K562 (cell line): ENCODE measurements around the gene DKKL1. TPM values are rescaled to one million over a fixed set of nuclear protein-coding genes. Genes with fewer than 3 reads are reported as not detected.

Experiments
- ARID2 ChIP-seq: fragments of 450-650 bp; IDR thresholded peaks from 2 replicates; pipeline ENCODE4 v1.6.1; 2017; ENCODE audit warnings: antibody characterized with exemption, mild to moderate bottlenecking
- CEBPG ChIP-seq, 3 experiments: fragments of 200-800 bp in 1 of 3; sonication (Bioruptor generic) in 1 of 3; sonication (generic) in 1 of 3; formaldehyde crosslinking in 1 of 3; IDR thresholded peaks in 2 of 3; conservative IDR thresholded peaks in 1 of 3; 2 replicates each; pipeline versions ENCODE4 v1.6.1 to v1.8.0; 2016 to 2022; ENCODE audit warnings: missing compliant biosample characterization in 2 of 3, missing genetic modification characterization in 2 of 3, mild to moderate bottlenecking in 1 of 3, missing genetic modification reagents in 1 of 3
- CSDE1 ChIP-seq, 2 experiments: fragments of 450-650 bp; IDR thresholded peaks; 2 replicates each; pipeline ENCODE4 v1.6.1; 2016; ENCODE audit warnings: mild to moderate bottlenecking in 1 of 2
- DDX20 ChIP-seq: fragments of 450-650 bp; IDR thresholded peaks from 2 replicates; pipeline ENCODE4 v1.6.1; 2016; ENCODE audit warnings: missing genetic modification characterization, low read depth, mild to moderate bottlenecking, missing compliant biosample characterization, moderate library complexity
- GABPB1 ChIP-seq: sonication (generic); formaldehyde crosslinking; IDR thresholded peaks from 2 replicates; pipeline ENCODE4 v1.8.0; 2022; ENCODE audit warnings: mild to moderate bottlenecking, missing genetic modification reagents
- HLTF ChIP-seq: fragments of 450-650 bp; IDR thresholded peaks from 2 replicates; pipeline ENCODE4 v1.6.1; 2016
- MTA2 ChIP-seq: fragments of 450-650 bp; IDR thresholded peaks from 2 replicates; pipeline ENCODE4 v1.6.1; 2016; ENCODE audit warnings: low read depth
- NFE2 ChIP-seq: IDR thresholded peaks from 2 replicates; pipeline ENCODE4 v1.6.1; 2014; ENCODE audit warnings: antibody characterized with exemption, low read depth
- PATZ1 ChIP-seq: fragments of 250-450 bp; sonication (Bioruptor Pico); IDR thresholded peaks from 2 replicates; pipeline ENCODE4 v1.5.0; 2020; ENCODE audit warnings: mild to moderate bottlenecking, borderline replicate concordance
- PBX2 ChIP-seq, 2 experiments: IDR thresholded peaks in 1 of 2; conservative IDR thresholded peaks in 1 of 2; 2 replicates each; pipeline ENCODE4 v1.6.1; 2016; ENCODE audit warnings: low read depth in 2 of 2, mild to moderate bottlenecking in 1 of 2, missing compliant biosample characterization in 1 of 2, missing genetic modification characterization in 1 of 2, moderate library complexity in 1 of 2
- RAD51 ChIP-seq: fragments of 450-650 bp; IDR thresholded peaks from 2 replicates; pipeline ENCODE4 v1.7.1; 2016; ENCODE audit warnings: low read depth, mild to moderate bottlenecking, borderline replicate concordance
- RFX7 ChIP-seq: fragments of 250-450 bp; sonication (Bioruptor Pico); IDR thresholded peaks from 2 replicates; pipeline ENCODE4 v1.5.1; 2021; ENCODE audit warnings: mild to moderate bottlenecking
- SMARCE1 ChIP-seq: fragments of 450-650 bp; IDR thresholded peaks from 2 replicates; pipeline ENCODE4 v1.7.1; 2016; ENCODE audit warnings: mild to moderate bottlenecking
- SREBF2 ChIP-seq: sonication (generic); formaldehyde crosslinking; IDR thresholded peaks from 2 replicates; pipeline ENCODE4 v1.4.0; 2020; ENCODE audit warnings: mild to moderate bottlenecking, missing genetic modification reagents
- SRF ChIP-seq, 2 experiments: fragments of 250-450, 450-650 bp in 1 of 2; sonication (Bioruptor Pico) in 1 of 2; sonication (generic) in 1 of 2; formaldehyde crosslinking; IDR thresholded peaks; 2 replicates each; pipeline versions ENCODE4 v1.5.0 to v1.5.1; 2020 to 2022; ENCODE audit warnings: mild to moderate bottlenecking in 1 of 2, missing genetic modification reagents in 1 of 2
- TAF7 ChIP-seq: fragments of 450-650 bp; IDR thresholded peaks from 2 replicates; pipeline ENCODE4 v1.6.1; 2016; ENCODE audit warnings: missing genetic modification characterization, missing compliant biosample characterization
- TCF7L2 ChIP-seq: fragments of 150-350 bp; IDR thresholded peaks from 2 replicates; pipeline ENCODE4 v1.6.1; 2016; ENCODE audit warnings: low read depth, mild to moderate bottlenecking, low read length, moderate library complexity
- TEAD2 ChIP-seq: fragments of 450-650 bp; IDR thresholded peaks from 2 replicates; pipeline ENCODE4 v1.6.1; 2016; ENCODE audit warnings: missing genetic modification characterization, control low read depth, missing compliant biosample characterization
- TFAM ChIP-seq: fragments of 250-450 bp; sonication (Bioruptor Pico); conservative IDR thresholded peaks from 2 replicates; pipeline ENCODE4 v1.5.0; 2021; ENCODE audit warnings: mild to moderate bottlenecking, moderate library complexity
- ZBED1 ChIP-seq: IDR thresholded peaks from 2 replicates; pipeline ENCODE4 v1.6.1; 2014
- ZNF175 ChIP-seq: fragments of 200-800 bp; sonication (Bioruptor generic); IDR thresholded peaks from 2 replicates; pipeline ENCODE4 v1.6.1; 2016; ENCODE audit warnings: low read depth, mild to moderate bottlenecking, missing genetic modification characterization, missing compliant biosample characterization
- ZNF445 ChIP-seq: fragments of 250-450 bp; sonication (Bioruptor Pico); IDR thresholded peaks from 2 replicates; pipeline ENCODE4 v1.4.0; 2020; ENCODE audit warnings: low read depth, mild to moderate bottlenecking, moderate library complexity
- ZSCAN29 ChIP-seq: fragments of 450-650 bp; IDR thresholded peaks from 2 replicates; pipeline ENCODE4 v1.6.1; 2017
- polyA plus RNA-seq, 8 experiments: library from polyadenylated mRNA; depleted of rRNA in 4 of 8; stranded (reverse) in 5 of 8; unstranded in 3 of 8; fragments of >200 nt; fragmentation: Nextera tagmentation in 2 of 8; fragmentation: Illumina TruSeq in 1 of 8; extraction: Ambion mirVana in 2 of 8; extraction: Trizol in 1 of 8; gene quantifications; 2 replicates each; pipeline versions ENCODE4 v1.2.1 to v1.2.3, GENCODE V29; 2011 to 2014; ENCODE audit warnings: inconsistent platforms in 1 of 8, missing spikeins in 1 of 8
- total RNA-seq, 7 experiments: library from RNA; depleted of rRNA in 6 of 7; stranded (reverse); fragments of >200 nt in 6 of 7; fragmentation: Illumina TruSeq in 2 of 7; extraction: Trizol in 2 of 7; gene quantifications; 2 replicates each; pipeline versions ENCODE4 v1.2.1 to v1.2.3, GENCODE V29; 2011 to 2021; ENCODE audit warnings: low replicate concordance in 1 of 7
- TF ChIP-seq, protein P1 (sequence below): fragments of 450-650 bp; formaldehyde crosslinking; IDR thresholded peaks from 2 replicates; pipeline ENCODE4 v1.4.0; 2022; ENCODE audit warnings: missing genetic modification characterization

DKKL1 gene
- total and polyA plus RNA-seq, 9 of the 15 experiments (the other 6 are each of a cell fraction or from before 2014, with no cell fraction given): 0.15 to 1.7 (median 0.52) TPM

GRCh38 chr19:49422407-49423070 lies 58.9 kb downstream of the DKKL1 start (continued):
- TF ChIP-seq MTA2 (no peak; the same call in 1 of the 2 replicates), ZBED1 (0 out of 2 replicates have a peak, but pooled peaks have one; percentile 34), TCF7L2 (no peak), GABPB1 (CRISPR knock-in tag) (peak; percentile 63), DDX20 (no peak), SREBF2 (CRISPR knock-in tag) (no peak), ZSCAN29 (no peak), TFAM (no peak), PBX2 (CRISPR knock-in tag; IDR thresholded peaks at IDR 0.05; ENCODE audit: low read depth) (no peak), PBX2 (tag; conservative IDR thresholded peaks at IDR 0.05; ENCODE audit: low read depth) (no peak), SMARCE1 (no peak), ARID2 (peak; percentile 65; the same call in 1 of the 2 replicates), RAD51 (no peak), PATZ1 (CRISPR knock-in tag) (no peak), ZNF175 (CRISPR knock-in tag) (no peak), HLTF (peak; percentile 62; the same call in 1 of the 2 replicates), SRF (CRISPR knock-in tag; IDR thresholded peaks at IDR 0.05) (peak in 1 of 2 experiments; percentile 47; a peak in 1 of 4 replicates), TAF7 (tag) (no peak), RFX7 (CRISPR knock-in tag) (no peak), CSDE1 (IDR thresholded peaks at IDR 0.05) (0 out of 4 replicates have a peak, but pooled peaks of 1 of the 2 experiments have one; percentile 29), TEAD2 (tag) (no peak), CEBPG (CRISPR knock-in tag; IDR thresholded peaks at IDR 0.05) (peak; percentile 21; the same call in 1 of the 2 replicates), CEBPG (tag; conservative IDR thresholded peaks at IDR 0.05 in 1 of 2, IDR thresholded peaks at IDR 0.05 in 1 of 2) (no peak), NFE2 (no peak), ZNF445 (CRISPR knock-in tag) (no peak)
- TF ChIP-seq, protein P1, sequence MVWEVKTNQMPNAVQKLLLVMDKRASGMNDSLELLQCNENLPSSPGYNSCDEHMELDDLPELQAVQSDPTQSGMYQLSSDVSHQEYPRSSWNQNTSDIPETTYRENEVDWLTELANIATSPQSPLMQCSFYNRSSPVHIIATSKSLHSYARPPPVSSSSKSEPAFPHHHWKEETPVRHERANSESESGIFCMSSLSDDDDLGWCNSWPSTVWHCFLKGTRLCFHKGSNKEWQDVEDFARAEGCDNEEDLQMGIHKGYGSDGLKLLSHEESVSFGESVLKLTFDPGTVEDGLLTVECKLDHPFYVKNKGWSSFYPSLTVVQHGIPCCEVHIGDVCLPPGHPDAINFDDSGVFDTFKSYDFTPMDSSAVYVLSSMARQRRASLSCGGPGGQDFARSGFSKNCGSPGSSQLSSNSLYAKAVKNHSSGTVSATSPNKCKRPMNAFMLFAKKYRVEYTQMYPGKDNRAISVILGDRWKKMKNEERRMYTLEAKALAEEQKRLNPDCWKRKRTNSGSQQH (CRISPR knock-in tag): no peak
